HG03457 (cell line): ENCODE measurements around the gene NAGS.
"Not testable (repeated sequence)": the region's sequence is repeated elsewhere in the genome, so short reads cannot be mapped to it uniquely, and the experiment has no call there.

ENCODE experiments used
- ATAC-seq: cut with Tn5 transposase; IDR thresholded peaks from one replicate; pipeline ENCODE4 v1.9.1; 2021; ENCODE audit warnings: moderate number of reproducible peaks; ENCODE audit not compliant: unreplicated experiment

Gene NAGS

GRCh38 chr17:43983515-43984411, 20.7 kb upstream of the NAGS start:
- ATAC-seq, result no peak

DNA sequence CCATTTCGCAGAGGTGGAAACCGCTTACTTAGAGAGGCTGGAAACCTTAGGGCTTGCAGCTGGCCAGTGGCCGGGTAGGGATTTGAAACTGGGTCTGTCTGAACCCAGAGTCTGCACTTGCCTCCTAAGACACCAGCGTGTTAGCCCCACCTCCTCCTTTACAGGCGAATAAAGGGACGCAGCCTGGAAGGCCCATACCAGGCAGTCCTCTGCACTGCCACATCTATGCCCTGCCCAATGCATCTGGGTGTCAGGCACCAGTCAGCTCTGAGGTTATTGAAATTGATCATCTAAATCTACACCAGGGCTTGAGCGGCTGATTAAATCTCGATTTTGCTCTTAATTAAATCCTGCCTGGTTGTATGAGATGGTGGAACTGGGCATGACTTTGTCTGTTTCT, 19.9 kb upstream of the NAGS start:
- ATAC-seq, result no peak

DNA sequence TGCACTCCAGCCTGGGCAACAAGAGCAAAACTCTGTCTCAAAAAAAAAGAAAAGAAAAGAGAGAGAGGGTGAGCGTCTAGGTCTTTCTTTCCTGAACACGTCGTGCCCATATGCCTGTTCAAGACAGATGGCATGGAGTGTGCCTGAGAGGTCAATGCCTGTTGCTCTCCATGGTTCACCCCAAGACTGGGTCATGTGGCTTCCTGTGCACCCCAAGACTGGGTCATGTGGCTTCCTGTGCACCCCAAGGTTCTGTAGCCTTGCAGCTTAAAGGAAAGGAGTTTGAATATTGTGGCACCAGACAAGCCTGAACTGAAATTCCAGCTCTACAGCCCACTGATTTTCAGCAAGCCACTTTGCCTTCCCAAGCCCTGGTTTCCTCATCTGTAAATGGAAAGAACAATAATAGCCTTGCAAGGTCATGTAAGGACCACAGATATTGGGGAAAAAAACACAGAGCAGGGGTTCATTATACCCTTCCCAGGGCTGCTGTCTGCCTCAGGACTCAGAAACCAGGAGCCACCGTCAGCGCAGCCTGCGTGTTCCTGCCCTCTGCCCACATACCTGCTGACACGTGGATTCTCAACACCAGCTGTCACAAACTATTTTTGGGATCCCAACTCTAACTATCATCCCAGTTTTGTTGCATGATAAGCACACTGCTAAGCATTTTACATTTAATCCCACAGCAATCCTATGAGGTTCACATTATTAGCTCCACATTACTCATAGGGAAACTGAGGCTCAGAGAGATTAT, 18.0 kb upstream of the NAGS start:
- ATAC-seq, result no peak

DNA sequence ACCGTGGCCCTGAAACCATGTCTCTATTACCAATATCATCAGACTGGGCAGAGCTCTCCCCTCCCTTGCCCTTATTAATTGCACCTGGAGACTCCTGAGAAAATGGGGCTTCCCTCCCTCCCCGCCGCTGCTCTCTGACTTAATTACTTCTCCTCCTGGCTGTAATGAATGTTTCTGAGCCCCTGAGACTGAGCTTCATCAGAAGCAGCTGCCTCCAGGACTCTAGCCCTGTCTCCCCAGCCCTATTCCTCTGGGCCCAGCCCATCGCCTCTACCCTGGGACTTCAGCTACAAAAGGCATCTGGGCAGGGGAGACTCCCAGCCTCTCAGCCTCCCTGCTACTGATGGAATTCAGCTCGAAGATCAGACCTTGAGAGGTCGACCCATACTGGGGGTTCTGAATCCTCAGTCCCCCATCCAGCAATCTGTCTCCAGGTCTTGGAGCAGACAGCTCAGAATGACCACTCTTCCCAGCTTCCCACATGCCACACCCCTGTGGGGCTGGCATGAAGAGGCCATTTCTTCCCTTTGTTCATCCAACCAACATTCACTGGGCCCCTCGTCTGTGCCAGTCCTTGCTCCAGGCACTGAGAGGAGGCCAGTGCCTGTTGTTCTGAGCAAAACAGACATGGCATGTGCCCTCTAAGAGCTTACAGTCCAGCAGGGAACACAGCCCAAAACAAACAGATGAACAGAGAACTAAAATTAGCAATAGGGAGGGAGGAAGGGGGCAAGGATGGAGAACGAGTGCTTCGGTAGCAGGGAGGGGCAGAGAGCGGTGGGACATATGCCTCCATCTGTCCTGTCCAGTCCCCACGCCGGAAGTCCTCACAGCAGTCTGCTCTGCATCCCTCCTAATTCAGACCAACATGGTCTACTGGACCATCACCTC, 17.0 kb upstream of the NAGS start:
- ATAC-seq, result no peak

DNA sequence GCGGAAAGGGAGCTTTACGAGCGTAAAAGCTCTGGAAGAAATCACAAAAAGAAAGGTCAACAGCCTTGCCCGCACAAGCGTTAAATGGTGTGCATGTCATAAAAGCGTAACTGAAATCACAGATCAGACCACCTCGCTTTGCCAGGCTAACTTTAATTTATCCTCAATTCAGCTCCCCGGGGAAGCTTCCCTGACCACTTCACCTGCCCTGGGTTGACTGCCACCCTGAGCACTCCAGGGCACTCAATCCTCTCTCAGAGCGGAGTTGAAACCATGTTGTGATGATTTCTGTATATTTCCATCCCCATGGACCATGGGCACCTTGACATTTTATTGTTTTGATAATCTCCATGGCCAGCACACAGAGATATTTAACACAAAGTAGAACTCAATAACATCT, 16.1 kb upstream of the NAGS start:
- no peak for ATAC-seq

DNA sequence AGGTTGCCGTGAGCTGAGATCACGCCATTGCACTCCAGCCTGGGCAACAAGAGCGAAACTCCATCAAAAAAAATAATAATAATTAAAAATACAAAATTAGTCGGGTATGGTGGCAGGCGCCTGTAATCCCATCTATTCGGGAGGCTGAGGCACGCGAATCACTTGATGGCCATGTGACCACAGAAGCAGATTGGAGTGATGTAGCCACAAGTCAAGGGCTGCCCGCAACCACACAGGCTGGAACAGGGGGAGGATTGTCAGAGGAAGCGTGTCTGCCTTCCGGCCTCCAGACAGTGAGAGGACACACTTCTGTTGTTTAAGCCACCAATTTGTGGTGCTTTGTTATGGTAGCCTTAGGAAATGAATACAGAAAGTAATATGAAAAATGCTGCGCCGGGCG, 11.8 kb upstream of the NAGS start:
- ATAC-seq, result no peak

DNA sequence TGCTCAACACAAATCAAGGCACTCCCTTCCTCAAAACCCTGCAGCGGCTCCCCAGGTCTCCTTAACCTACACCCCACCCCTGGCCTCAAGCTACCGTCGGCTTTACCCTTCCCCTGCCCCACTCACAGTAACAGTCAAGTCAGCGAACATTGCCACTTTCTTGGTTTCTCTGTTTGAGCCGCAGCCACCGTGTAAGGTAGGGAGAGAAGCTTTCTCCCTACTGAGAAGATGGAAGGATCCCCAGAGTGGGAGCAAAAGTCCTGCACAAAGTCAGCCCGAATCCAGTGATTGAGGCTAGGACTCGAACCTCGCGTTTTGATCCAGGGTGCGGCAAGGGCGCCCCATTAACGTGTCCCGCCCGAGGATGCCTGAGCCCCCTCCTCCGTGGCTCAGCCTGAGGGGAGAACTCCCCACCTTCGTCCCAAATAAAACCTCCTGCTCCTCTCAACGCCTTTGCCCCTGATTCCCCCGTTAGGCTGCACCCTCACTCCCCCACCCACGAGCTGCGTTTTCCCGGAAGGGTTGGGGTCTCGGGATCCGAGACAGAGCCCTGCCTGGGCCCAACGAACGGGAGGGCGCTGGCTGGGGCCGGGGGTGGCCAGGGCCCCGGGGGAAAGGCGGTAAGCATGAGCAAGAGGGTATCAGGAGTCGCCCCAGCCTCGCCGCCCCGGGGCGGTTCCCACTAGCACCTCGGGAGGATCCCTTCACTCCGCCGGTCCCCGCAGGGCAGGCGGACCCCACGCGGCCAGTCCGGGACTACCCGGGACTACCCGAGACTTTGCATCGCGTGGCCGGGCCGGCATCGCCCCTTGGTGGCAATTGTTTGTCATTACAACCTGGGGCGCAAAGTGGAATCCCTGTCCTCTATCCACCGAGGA, 9.9 kb upstream of the NAGS start:
- ATAC-seq, result no peak

GRCh38 chr17:43995150-43995471, 9.3 kb upstream of the NAGS start:
- no peak for ATAC-seq

- not testable (repeated sequence) for ATAC-seq
These were observed 7.2 kb upstream of the NAGS start for GRCh38 chr17:43997180-43997579.

- no peak for ATAC-seq
These were observed 5.9 kb upstream of the NAGS start for GRCh38 chr17:43998552-43998951.

GRCh38 chr17:43999024-43999423, 5.4 kb upstream of the NAGS start:
- no peak for ATAC-seq

DNA sequence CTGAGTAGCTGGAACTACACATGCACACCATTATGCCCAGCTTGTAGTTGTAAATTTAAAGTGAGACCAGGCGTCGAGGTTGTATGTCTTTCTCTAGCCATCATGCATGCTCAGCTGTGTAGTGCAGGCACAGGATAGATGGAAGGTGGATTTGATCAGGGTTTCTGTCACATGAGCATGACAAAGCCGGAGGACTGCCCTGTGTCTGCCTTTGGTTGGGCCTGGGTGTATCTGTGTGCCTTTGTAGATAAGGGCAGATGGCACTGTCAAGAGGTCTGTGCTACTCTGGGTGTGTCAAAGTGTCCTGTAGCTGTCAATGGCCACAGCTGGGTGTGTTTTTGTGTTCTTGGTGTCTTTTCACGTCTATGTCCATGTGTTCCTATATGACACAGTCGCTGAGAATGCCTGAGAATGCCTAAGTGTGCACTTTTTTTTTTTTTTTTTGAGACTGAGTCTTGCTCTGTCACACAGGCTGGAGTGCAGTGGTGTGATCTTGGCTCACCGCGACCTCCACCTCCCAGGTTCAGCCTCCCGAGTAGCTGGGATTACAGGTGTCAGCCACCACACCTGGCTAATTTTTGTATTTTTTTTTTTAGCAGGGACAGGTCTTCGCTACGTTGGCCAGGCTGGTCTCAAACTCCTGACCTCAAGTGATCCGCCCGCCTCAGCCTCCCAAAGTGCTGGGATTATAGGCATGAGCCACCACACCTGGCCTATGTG, 4.1 kb upstream of the NAGS start:
- no peak for ATAC-seq

DNA sequence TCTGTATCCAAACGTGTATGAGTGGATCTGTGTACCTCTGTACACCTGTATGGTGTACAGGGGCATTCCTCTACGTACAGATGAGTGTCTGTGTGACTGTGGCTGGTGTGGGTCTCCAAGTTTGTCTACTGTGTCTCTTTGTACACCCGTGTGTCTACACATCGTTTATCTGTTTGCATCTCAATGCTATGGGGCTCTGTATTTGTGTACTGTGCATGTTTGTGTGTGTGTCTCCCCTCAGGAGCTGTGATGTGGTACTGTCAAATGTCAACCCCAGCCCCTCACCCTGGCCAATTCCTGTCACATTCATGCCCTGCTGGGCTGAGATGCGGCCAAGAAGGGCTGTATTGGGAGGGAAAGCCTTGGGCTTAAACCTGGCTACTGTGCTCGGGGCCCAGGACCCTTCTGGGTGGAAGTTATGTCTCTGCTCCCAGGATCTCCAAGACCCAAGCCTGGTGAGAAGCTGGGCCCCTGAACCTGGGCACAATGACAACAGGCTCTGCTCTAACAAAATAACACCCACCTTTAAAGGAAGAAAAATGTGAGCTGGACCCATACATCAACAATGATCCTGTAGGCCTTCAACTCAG, 3.5 kb upstream of the NAGS start:
- ATAC-seq, result no peak

DNA sequence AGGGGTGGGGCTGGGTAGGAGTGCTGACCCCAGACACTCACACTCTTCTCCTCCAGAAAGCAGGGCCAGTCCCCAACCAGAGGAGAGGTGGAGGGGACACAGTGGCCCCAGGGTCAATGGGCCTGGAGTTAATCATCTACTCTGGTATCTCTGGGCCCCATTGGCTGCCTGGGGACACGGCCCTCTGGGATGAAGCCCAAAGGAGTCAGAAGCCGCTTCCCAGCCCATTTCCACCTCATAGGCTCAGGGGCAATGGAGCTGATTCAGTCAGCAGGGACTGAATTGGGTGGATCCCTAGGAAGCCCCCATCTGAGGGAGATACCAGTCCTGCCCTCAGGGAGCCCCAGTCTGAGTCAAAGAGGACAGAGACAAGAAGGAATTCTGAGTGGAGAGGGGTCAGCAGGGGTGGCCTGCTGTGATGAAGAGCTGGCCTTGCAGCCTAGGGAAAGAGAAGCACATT, 2.9 kb upstream of the NAGS start:
- no peak for ATAC-seq

DNA sequence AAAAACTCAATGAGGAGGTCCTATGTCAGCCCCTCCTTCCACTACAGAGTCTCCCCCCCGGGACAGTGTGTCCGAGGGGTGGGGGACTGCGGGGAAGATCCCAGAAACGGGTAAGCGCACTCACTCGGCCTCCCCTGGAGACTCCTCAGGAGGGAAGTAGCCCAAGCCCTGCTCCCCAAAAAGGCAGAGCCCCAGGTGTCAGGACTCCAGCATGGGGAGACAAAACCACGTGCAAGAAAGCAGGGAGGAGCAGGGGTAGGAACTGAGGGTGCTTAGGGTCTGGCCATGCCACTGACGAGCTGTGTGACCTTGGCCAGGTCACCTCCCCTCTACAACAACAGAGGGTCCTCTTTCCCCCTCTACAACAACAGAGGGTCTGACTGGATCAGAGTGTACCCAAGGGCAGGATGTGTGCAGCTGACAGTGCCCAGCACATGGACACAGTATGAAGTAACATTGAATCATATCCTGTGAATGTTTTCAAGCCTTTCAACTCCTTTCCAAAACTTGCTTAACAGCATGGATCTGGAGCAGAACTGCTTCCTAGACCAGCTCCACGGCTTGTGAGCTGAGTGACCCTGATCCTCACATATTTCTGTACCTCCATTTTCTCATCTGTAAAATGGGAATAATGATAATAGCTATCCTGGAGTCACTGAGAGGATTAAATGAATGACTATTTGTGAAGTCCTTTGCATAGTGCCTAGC, 2.1 kb upstream of the NAGS start:
- no peak for ATAC-seq

- ATAC-seq, result no peak
These were observed 522 bp downstream of the NAGS start for GRCh38 chr17:44004761-44005526.

- no peak for ATAC-seq
These were observed 1.3 kb downstream of the NAGS start for GRCh38 chr17:44005527-44006271.
